HCT116 (cell line): ENCODE measurements around the gene DDOST. TPM values are rescaled to one million over a fixed set of nuclear protein-coding genes. Genes with fewer than 3 reads are reported as not detected.
A peak's percentile ranks its signal among the peaks of the same experiment; 100 is the strongest.

Experiments
- ATAC-seq: fragments of 200-7000 bp; cut with Tn5 transposase; 2 replicates; pipeline ENCODE4 v1.9.1; 2020; ENCODE audit warnings: mild to moderate bottlenecking, moderate library complexity
- BruUV-seq: library from RNA; stranded (reverse); fragments of 400-500 nt; replicated peaks from 2 replicates; lab custom pipeline; 2021; lab: Mats Ljungman, UMichigan
- CTCF ChIA-PET: fragments of 300-600 bp; sonication (Branson Sonifier 250); formaldehyde crosslinking; loops from one replicate; lab custom pipeline; 2021; ENCODE audit warnings: antibody characterized with exemption; lab: Charles Lee
- POLR2A ChIA-PET: fragments of 300-600, 350-600 bp; sonication (Branson Sonifier 250); formaldehyde crosslinking; loops from one replicate; lab custom pipeline; 2021; ENCODE audit warnings: antibody characterized with exemption; lab: Charles Lee
- RAD21 ChIA-PET, 2 experiments: fragments of 300-600 bp; sonication (Branson Sonifier 250); formaldehyde crosslinking; loops; one replicate each; lab custom pipeline; 2023; ENCODE audit warnings: low total read pairs in 2 of 2; ENCODE audit not compliant: uncharacterized antibody in 2 of 2, unreplicated experiment in 2 of 2, low non-redundant PET in 1 of 2; lab: Charles Lee
- DNase-seq: peaks from one replicate; pipeline ENCODE4 v3.0.0-alpha.2; 2010; ENCODE audit warnings: low read depth, low spot score
- H2AFZ ChIP-seq: fragments of 200-600 bp; shearing (Covaris generic), sonication (generic); 2 replicates; pipeline ENCODE4 v1.6.1; 2017; ENCODE audit warnings: low read depth, mixed run types, mixed read lengths, antibody characterized with exemption, low read length; ENCODE audit not compliant: poor library complexity, severe bottlenecking
- H3K27ac ChIP-seq: 2 replicates; pipeline ENCODE4 v1.5.1; 2012; ENCODE audit warnings: low read depth, low read length
- H3K27me3 ChIP-seq: fragments of 200-600 bp; sonication (generic); 2 replicates; pipeline ENCODE4 v1.6.1; 2016; ENCODE audit warnings: mixed run types, low read length, mixed read lengths; ENCODE audit not compliant: insufficient read depth
- H3K36me3 ChIP-seq, 2 experiments: fragments of 200-500 bp in 1 of 2; fragments of 200-600 bp in 1 of 2; sonication (Bioruptor generic) in 1 of 2; sonication (generic) in 1 of 2; 2 replicates each; pipeline versions ENCODE4 v1.5.1 to v1.6.1; 2014 to 2016; ENCODE audit warnings: low read length in 2 of 2, inconsistent platforms in 1 of 2, mixed read lengths in 1 of 2, mixed run types in 1 of 2; ENCODE audit not compliant: insufficient read depth in 2 of 2, control insufficient read depth in 1 of 2
- H3K4me1 ChIP-seq, 2 experiments: fragments of 200-600 bp in 1 of 2; sonication (generic) in 1 of 2; 2 replicates each; pipeline versions ENCODE4 v1.5.1 to v1.6.1; 2012 to 2017; ENCODE audit warnings: low read length in 2 of 2, inconsistent platforms in 1 of 2, mild to moderate bottlenecking in 1 of 2, mixed read lengths in 1 of 2, mixed run types in 1 of 2, moderate library complexity in 1 of 2; ENCODE audit not compliant: insufficient read depth in 2 of 2, control insufficient read depth in 1 of 2
- H3K4me2 ChIP-seq: fragments of 200-600 bp; sonication (generic); 2 replicates; pipeline ENCODE4 v1.6.1; 2017; ENCODE audit warnings: mixed run types, low read length, mixed read lengths
- H3K4me3 ChIP-seq, 2 experiments: fragments of 200-600 bp in 1 of 2; sonication (generic) in 1 of 2; replicated peaks in 1 of 2; 2 replicates each; pipeline ENCODE4 v1.5.1; 2011 to 2016; ENCODE audit warnings: low read length in 2 of 2, control low read depth in 1 of 2, low read depth in 1 of 2, mild to moderate bottlenecking in 1 of 2, mixed read lengths in 1 of 2, mixed run types in 1 of 2
- H3K79me2 ChIP-seq: fragments of 200-600 bp; sonication (generic); 2 replicates; pipeline ENCODE4 v1.6.1; 2017; ENCODE audit warnings: mild to moderate bottlenecking, mixed run types, low read length, moderate library complexity, mixed read lengths; ENCODE audit not compliant: insufficient read depth
- H3K9ac ChIP-seq: fragments of 200-600 bp; sonication (generic); 2 replicates; pipeline ENCODE4 v1.6.1; 2016; ENCODE audit warnings: low read length, mixed read lengths
- H3K9me2 ChIP-seq: fragments of 200-600 bp; sonication (generic), shearing (Covaris generic); 2 replicates; pipeline ENCODE4 v1.6.1; 2017; ENCODE audit warnings: mixed run types, mild to moderate bottlenecking, moderate library complexity; ENCODE audit not compliant: insufficient read depth
- H3K9me3 ChIP-seq, 2 experiments: fragments of 200-500 bp in 1 of 2; fragments of 200-600 bp in 1 of 2; sonication (Bioruptor generic) in 1 of 2; sonication (generic) in 1 of 2; 2 replicates each; pipeline ENCODE4 v1.6.1; 2014 to 2017; ENCODE audit warnings: low read length in 2 of 2, mixed read lengths in 2 of 2, inconsistent platforms in 1 of 2, low read depth in 1 of 2, mild to moderate bottlenecking in 1 of 2, mixed run types in 1 of 2, moderate library complexity in 1 of 2; ENCODE audit not compliant: control insufficient read depth in 1 of 2, insufficient read depth in 1 of 2
- H4K20me1 ChIP-seq: fragments of 200-600 bp; sonication (generic), shearing (Covaris generic); 2 replicates; pipeline ENCODE4 v1.6.1; 2017; ENCODE audit warnings: mixed run types, mild to moderate bottlenecking, moderate library complexity; ENCODE audit not compliant: insufficient read depth
- ATF3 ChIP-seq: IDR thresholded peaks from 2 replicates; pipeline ENCODE4 v1.6.1; 2012
- CEBPB ChIP-seq: IDR thresholded peaks from 2 replicates; pipeline ENCODE4 v1.6.1; 2012; ENCODE audit warnings: low read depth
- EGR1 ChIP-seq: IDR thresholded peaks from 2 replicates; pipeline ENCODE4 v1.6.1; 2012; ENCODE audit warnings: low read depth
- ELF1 ChIP-seq: IDR thresholded peaks from 2 replicates; pipeline ENCODE4 v1.6.1; 2012; ENCODE audit warnings: low read depth, borderline replicate concordance
- EZH2 ChIP-seq: fragments of 200-600 bp; sonication (generic); IDR thresholded peaks from 2 replicates; pipeline ENCODE4 v1.6.1; 2017; ENCODE audit warnings: antibody characterized with exemption, mixed run types
- EZH2phosphoT487 ChIP-seq: fragments of 200-600 bp; IDR thresholded peaks from 2 replicates; pipeline ENCODE4 v1.6.1; 2018; ENCODE audit warnings: antibody characterized with exemption, borderline replicate concordance
- FOSL1 ChIP-seq: IDR thresholded peaks from 2 replicates; pipeline ENCODE4 v1.6.1; 2012; ENCODE audit warnings: low read depth
- MAX ChIP-seq: IDR thresholded peaks from 2 replicates; pipeline ENCODE4 v1.6.1; 2012
- POLR2A ChIP-seq: IDR thresholded peaks from 2 replicates; pipeline ENCODE4 v1.7.0; 2011; ENCODE audit warnings: borderline replicate concordance; ENCODE audit not compliant: insufficient read depth, insufficient read length; ENCODE audit errors: extremely low read depth
- POLR2AphosphoS5 ChIP-seq: IDR thresholded peaks from 2 replicates; pipeline ENCODE4 v1.6.1; 2011; ENCODE audit warnings: mild to moderate bottlenecking, low read depth, low read length, moderate library complexity
- RAD21 ChIP-seq: IDR thresholded peaks from 2 replicates; pipeline ENCODE4 v1.6.1; 2012; ENCODE audit warnings: low read depth, mild to moderate bottlenecking
- SIN3A ChIP-seq: IDR thresholded peaks from 2 replicates; pipeline ENCODE4 v1.6.1; 2012; ENCODE audit warnings: low read depth
- SP1 ChIP-seq: IDR thresholded peaks from 2 replicates; pipeline ENCODE4 v1.6.1; 2012; ENCODE audit warnings: low read depth
- TCF7L2 ChIP-seq: IDR thresholded peaks from 2 replicates; pipeline ENCODE4 v1.7.0; 2011; ENCODE audit warnings: borderline replicate concordance, inconsistent platforms; ENCODE audit not compliant: insufficient read depth, insufficient read length; ENCODE audit errors: extremely low read depth
- YY1 ChIP-seq: IDR thresholded peaks from 2 replicates; pipeline ENCODE4 v1.6.1; 2011; ENCODE audit warnings: low read length, low read depth, moderate library complexity, mild to moderate bottlenecking; ENCODE audit not compliant: insufficient replicate concordance; ENCODE audit errors: extremely low read depth
- ZBTB33 ChIP-seq: IDR thresholded peaks from 2 replicates; pipeline ENCODE4 v1.6.1; 2011; ENCODE audit warnings: mild to moderate bottlenecking, low read length, moderate library complexity; ENCODE audit not compliant: insufficient replicate concordance; ENCODE audit errors: extremely low read depth
- ZFX ChIP-seq: fragments of 450-650 bp; IDR thresholded peaks from 2 replicates; pipeline ENCODE4 v1.6.1; 2017
- ZNF274 ChIP-seq: fragments of 200-500 bp; sonication (Bioruptor generic); IDR thresholded peaks from 2 replicates; pipeline ENCODE4 v1.6.1; 2014; ENCODE audit warnings: mild to moderate bottlenecking, low read depth, low read length, inconsistent platforms
- intact Hi-C: fragments of 100-400 bp; cut with micrococcal nuclease; formaldehyde crosslinking; loops from 2 replicates; pipeline ENCODE4 v1.10.0; 2022
- total RNA-seq: library from RNA; stranded (reverse); gene quantifications from one replicate; pipeline ENCODE4 v1.2.1, GENCODE V29; 2021; ENCODE audit not compliant: unreplicated experiment
- TF ChIP-seq, protein P1 (sequence below): IDR thresholded peaks from 2 replicates; pipeline ENCODE4 v1.6.1; 2012; ENCODE audit warnings: low read depth

Gene DDOST
- total RNA-seq, 1 experiment from 2014 or later = 387 TPM

DNA sequence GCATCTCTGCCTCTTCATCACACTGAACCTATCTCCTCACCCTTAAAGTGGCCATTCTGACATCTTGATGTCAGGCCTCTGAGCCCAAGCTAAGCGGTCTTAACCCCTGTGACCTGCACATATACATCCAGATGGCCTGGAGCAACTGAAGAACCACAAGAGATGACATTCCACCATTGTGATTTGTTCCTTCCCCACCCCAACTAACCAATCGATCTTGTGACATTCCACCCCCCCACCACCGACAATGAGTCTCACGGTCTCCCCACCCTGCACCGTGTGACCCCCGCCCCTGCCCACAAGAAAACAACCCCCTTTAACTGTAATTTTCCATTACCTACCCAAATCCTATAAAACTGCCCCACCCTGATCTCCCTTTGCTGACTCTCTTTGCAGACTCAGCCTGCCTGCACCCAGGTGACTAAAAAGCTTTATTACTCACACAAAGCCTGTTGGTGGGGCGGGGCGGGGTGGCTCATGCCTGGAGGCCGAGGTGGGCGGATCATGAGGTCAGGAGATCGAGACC, 48.9 kb downstream of the DDOST start:
- no peak overlapping the region for H2AFZ ChIP-seq
- H3K27ac ChIP-seq = peak overlapping the region; percentile 94
- ChIA-PET CTCF (interaction anchor here (2.1 kb wide), 1 partner anchor 22 kb away, joined by 10 read pairs; no protein-coding TSS in a partner anchor), RAD21 (interaction anchor here (0.7 to 1.1 kb wide), 3 partner anchors 9 to 118 kb away, joined by 3 to 4 read pairs (median 4); partner anchors contain the start of gene CDA (in 1 of the 2)), POLR2A (interaction anchor here (1.7 kb wide), 1 partner anchor 24 kb away, joined by 5 read pairs; the partner anchor contains the start of gene CDA)
- ATAC-seq (peak; percentile 68), DNase-seq (peak; percentile 71)
- intact Hi-C loops = loop anchor here (5.0 kb wide), 1 partner anchor 35 kb away; no protein-coding TSS in a partner anchor
- BruUV-seq = no TSS peak
- H3K9ac ChIP-seq = peak overlapping the region; percentile 70; the same call in 1 of the 2 replicates
- no peaks in the 10 kb centered on the region for H3K9me2 ChIP-seq
- H3K27me3 ChIP-seq = no peaks in the 10 kb centered on the region
- H3K36me3 ChIP-seq = no peaks in the 10 kb centered on the region
- H3K4me2 ChIP-seq = peak overlapping the region; percentile 65
- peaks cover 34 to 45% of the 10 kb centered on the region in 2 experiments for H3K4me1 ChIP-seq
- peak overlapping the region in 1 of 2 experiments; percentile 2; a peak in 1 of 4 replicates for H3K4me3 ChIP-seq
- no peaks in the 10 kb centered on the region for H3K9me3 ChIP-seq
- no peaks in the 10 kb centered on the region for H3K79me2 ChIP-seq
- no peaks in the 10 kb centered on the region for H4K20me1 ChIP-seq
- TF ChIP-seq POLR2AphosphoS5 (peak; percentile 30; the same call in 1 of the 2 replicates), RAD21 (no peak), CEBPB (no peak), ZNF274 (no peak), SP1 (peak; percentile 75), TCF7L2 (no peak), EGR1 (peak; percentile 88), SIN3A (no peak), ZBTB33 (no peak), ATF3 (no peak), ZFX (no peak), FOSL1 (peak; percentile 54; the same call in 1 of the 2 replicates), YY1 (no peak), MAX (no peak), POLR2A (no peak), ELF1 (no peak), EZH2 (no peak), EZH2phosphoT487 (no peak)
- TF ChIP-seq, protein P1, sequence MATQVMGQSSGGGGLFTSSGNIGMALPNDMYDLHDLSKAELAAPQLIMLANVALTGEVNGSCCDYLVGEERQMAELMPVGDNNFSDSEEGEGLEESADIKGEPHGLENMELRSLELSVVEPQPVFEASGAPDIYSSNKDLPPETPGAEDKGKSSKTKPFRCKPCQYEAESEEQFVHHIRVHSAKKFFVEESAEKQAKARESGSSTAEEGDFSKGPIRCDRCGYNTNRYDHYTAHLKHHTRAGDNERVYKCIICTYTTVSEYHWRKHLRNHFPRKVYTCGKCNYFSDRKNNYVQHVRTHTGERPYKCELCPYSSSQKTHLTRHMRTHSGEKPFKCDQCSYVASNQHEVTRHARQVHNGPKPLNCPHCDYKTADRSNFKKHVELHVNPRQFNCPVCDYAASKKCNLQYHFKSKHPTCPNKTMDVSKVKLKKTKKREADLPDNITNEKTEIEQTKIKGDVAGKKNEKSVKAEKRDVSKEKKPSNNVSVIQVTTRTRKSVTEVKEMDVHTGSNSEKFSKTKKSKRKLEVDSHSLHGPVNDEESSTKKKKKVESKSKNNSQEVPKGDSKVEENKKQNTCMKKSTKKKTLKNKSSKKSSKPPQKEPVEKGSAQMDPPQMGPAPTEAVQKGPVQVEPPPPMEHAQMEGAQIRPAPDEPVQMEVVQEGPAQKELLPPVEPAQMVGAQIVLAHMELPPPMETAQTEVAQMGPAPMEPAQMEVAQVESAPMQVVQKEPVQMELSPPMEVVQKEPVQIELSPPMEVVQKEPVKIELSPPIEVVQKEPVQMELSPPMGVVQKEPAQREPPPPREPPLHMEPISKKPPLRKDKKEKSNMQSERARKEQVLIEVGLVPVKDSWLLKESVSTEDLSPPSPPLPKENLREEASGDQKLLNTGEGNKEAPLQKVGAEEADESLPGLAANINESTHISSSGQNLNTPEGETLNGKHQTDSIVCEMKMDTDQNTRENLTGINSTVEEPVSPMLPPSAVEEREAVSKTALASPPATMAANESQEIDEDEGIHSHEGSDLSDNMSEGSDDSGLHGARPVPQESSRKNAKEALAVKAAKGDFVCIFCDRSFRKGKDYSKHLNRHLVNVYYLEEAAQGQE = no peak
